Testis (tissue), 3 donors: Measurements from ENCODE around the gene RGS8. TPM values are rescaled to one million over a fixed set of nuclear protein-coding genes. Genes with fewer than 3 reads are reported as not detected.

Experiments used
- DNase-seq: peaks from one replicate; pipeline ENCODE4 v3.0.0-alpha.2; 2019
- H3K27ac ChIP-seq, 2 donors: fragments of 200-600 bp; sonication (generic); one replicate each; pipeline ENCODE4 v1.5.1; 2019
- H3K27me3 ChIP-seq: fragments of 200-600 bp; sonication (generic); one replicate; pipeline ENCODE4 v1.5.1; 2019
- H3K36me3 ChIP-seq: fragments of 200-600 bp; sonication (generic); one replicate; pipeline ENCODE4 v1.5.1; 2017; ENCODE audit warnings: low read depth; ENCODE audit errors: missing control alignments
- H3K4me1 ChIP-seq: fragments of 200-600 bp; sonication (generic); one replicate; pipeline ENCODE4 v1.5.1; 2019
- H3K4me3 ChIP-seq, 2 donors: fragments of 200-600 bp; sonication (generic); one replicate each; pipeline ENCODE4 v1.5.1; 2017 to 2019
- H3K9me3 ChIP-seq: fragments of 200-600 bp; sonication (generic); one replicate; pipeline ENCODE4 v1.5.1; 2017
- CTCF ChIP-seq, 3 experiments: fragments of 450-650 bp in 2 of 3; fragments of 200-600 bp in 1 of 3; sonication (generic) in 1 of 3; IDR thresholded peaks; one replicate each; pipeline ENCODE4 v1.5.1; 2016 to 2019; ENCODE audit warnings: antibody characterized with exemption in 3 of 3, mild to moderate bottlenecking in 2 of 3, moderate library complexity in 1 of 3
- POLR2A ChIP-seq: fragments of 450-650 bp; IDR thresholded peaks from one replicate; pipeline ENCODE4 v1.6.1; 2017; ENCODE audit warnings: antibody characterized with exemption, mild to moderate bottlenecking, moderate library complexity
- WGBS, 2 donors: methylation state at CpG; one replicate each; pipeline ENCODE4 v1.1.5; 2018; 5-methylcytosine and 5-hydroxymethylcytosine counted together
- intact Hi-C: fragments of 100-400 bp; cut with DNase I; formaldehyde crosslinking; loops from one replicate; pipeline ENCODE4 v1.15.1; 2023; ENCODE audit warnings: low total_unique reads
- polyA plus RNA-seq: library from polyadenylated mRNA; stranded (reverse); fragments of 350-450 nt; fragmentation: Illumina TruSeq; extraction: RNeasy Lipid Tissue Mini Kit (QIAGEN cat#74804); gene quantifications from one replicate; pipeline ENCODE4 v1.2.3, GENCODE V29; 2014; ENCODE audit warnings: low read depth, low replicate concordance; ENCODE audit not compliant: insufficient read depth
- total RNA-seq, 2 donors: library from RNA; depleted of rRNA; stranded (reverse); fragments of >200 nt; gene quantifications; one replicate each; pipeline ENCODE4 v1.2.3, GENCODE V29; 2016

Gene RGS8
- total and polyA plus RNA-seq, 3 donors from 2014 or later: 2.4 to 3.1 (median 2.5) TPM

- 81 to 85% methylated on average over 3 of the region's 3 CpGs for WGBS, 2 donors
- Histone ChIP-seq H3K36me3 (no peaks in the 10 kb centered on the region), H3K9me3 (no peaks in the 10 kb centered on the region), H3K27me3 (no peaks in the 10 kb centered on the region), H3K4me3 (no peak overlapping the region), H3K4me1 (no peaks in the 10 kb centered on the region), H3K27ac (no peak overlapping the region)
- no peak for TF ChIP-seq CTCF (IDR thresholded peaks at IDR 0.05)
- TF ChIP-seq POLR2A: no peak
- DNase-seq: no peak
- intact Hi-C loops: no loop called here
These were observed 29.6 kb upstream of the RGS8 start for GRCh38 chr1:182713939-182714338.

- Histone ChIP-seq H3K9me3 (no peaks in the 10 kb centered on the region), H3K36me3 (no peaks in the 10 kb centered on the region), H3K27ac (no peak overlapping the region), H3K27me3 (no peaks in the 10 kb centered on the region), H3K4me3 (no peak overlapping the region), H3K4me1 (no peaks in the 10 kb centered on the region)
- intact Hi-C loops: no loop called here
- DNase-seq: no peak
- TF ChIP-seq CTCF (IDR thresholded peaks at IDR 0.05) (no peak), POLR2A (no peak)
- 96 to 97% methylated on average over 3 of the region's 3 CpGs for WGBS, 2 donors
These were observed 29.1 kb upstream of the RGS8 start for GRCh38 chr1:182713492-182713891.

- Histone ChIP-seq H3K27me3 (no peaks in the 10 kb centered on the region), H3K27ac (no peak overlapping the region), H3K36me3 (no peaks in the 10 kb centered on the region), H3K4me1 (no peaks in the 10 kb centered on the region), H3K4me3 (no peak overlapping the region), H3K9me3 (no peaks in the 10 kb centered on the region)
- intact Hi-C loops: no loop called here
- no peak for DNase-seq
- TF ChIP-seq POLR2A (no peak), CTCF (IDR thresholded peaks at IDR 0.05) (no peak)
- WGBS, 2 donors: 93 to 100% methylated on average over 2 of the region's 2 CpGs
These were observed 25.5 kb upstream of the RGS8 start for GRCh38 chr1:182709855-182710254.

- Histone ChIP-seq H3K9me3 (no peaks in the 10 kb centered on the region), H3K36me3 (no peaks in the 10 kb centered on the region), H3K27ac (no peak overlapping the region), H3K27me3 (no peaks in the 10 kb centered on the region), H3K4me1 (no peaks in the 10 kb centered on the region), H3K4me3 (no peak overlapping the region)
- 86 to 100% methylated on average over 1 of the region's 1 CpG for WGBS, 2 donors
- DNase-seq: no peak
- TF ChIP-seq CTCF (IDR thresholded peaks at IDR 0.05) (no peak), POLR2A (no peak)
- intact Hi-C loops: no loop called here
These were observed 24.9 kb upstream of the RGS8 start for GRCh38 chr1:182709225-182709764.

GRCh38 chr1:182707122-182707521 lies 22.7 kb upstream of the RGS8 start:
- DNase-seq: peak; percentile 70
- intact Hi-C loops: no loop called here
- Histone ChIP-seq H3K4me1 (no peaks in the 10 kb centered on the region), H3K4me3 (no peak overlapping the region), H3K27ac (no peak overlapping the region), H3K27me3 (no peaks in the 10 kb centered on the region), H3K36me3 (no peaks in the 10 kb centered on the region), H3K9me3 (no peaks in the 10 kb centered on the region)
- no peak for TF ChIP-seq CTCF (IDR thresholded peaks at IDR 0.05)
- TF ChIP-seq POLR2A: no peak
- WGBS, 2 donors: 29 to 42% methylated on average over 1 of the region's 1 CpG
